Smooth muscle cell (in vitro differentiated cells): ENCODE measurements around the gene PEPD. TPM values are rescaled to one million over a fixed set of nuclear protein-coding genes. Genes with fewer than 3 reads are reported as not detected.

ENCODE experiments used
- DNase-seq: peaks from one replicate; lab custom pipeline; 2025; ENCODE audit not compliant: unreplicated experiment; lab: John Stamatoyannopoulos, UW
- H2AFZ ChIP-seq: fragments of 200-600 bp; sonication (generic); 2 replicates; pipeline ENCODE4 v1.6.0; 2016; ENCODE audit warnings: antibody characterized with exemption, low read depth, mild to moderate bottlenecking
- H3F3A ChIP-seq: fragments of 200-600 bp; sonication (generic); 2 replicates; pipeline ENCODE4 v1.6.0; 2017; ENCODE audit warnings: antibody characterized with exemption, low read depth
- H3K27ac ChIP-seq: fragments of 200-600 bp; sonication (generic); 2 replicates; pipeline ENCODE4 v1.5.1; 2016; ENCODE audit warnings: low read depth, mild to moderate bottlenecking
- H3K27me3 ChIP-seq: fragments of 200-600 bp; sonication (generic); 2 replicates; pipeline ENCODE4 v1.6.1; 2016; ENCODE audit warnings: low read depth, mild to moderate bottlenecking
- H3K36me3 ChIP-seq: fragments of 200-600 bp; sonication (generic); 2 replicates; pipeline ENCODE4 v1.5.1; 2016; ENCODE audit warnings: low read depth
- H3K4me1 ChIP-seq: fragments of 200-600 bp; sonication (generic); 2 replicates; pipeline ENCODE4 v1.5.1; 2016; ENCODE audit warnings: low read depth
- H3K4me2 ChIP-seq: fragments of 200-600 bp; sonication (generic); 2 replicates; pipeline ENCODE4 v1.6.0; 2016; ENCODE audit warnings: mild to moderate bottlenecking
- H3K4me3 ChIP-seq: fragments of 200-600 bp; sonication (generic); 2 replicates; pipeline ENCODE4 v1.5.1; 2016; ENCODE audit warnings: mild to moderate bottlenecking
- H3K79me2 ChIP-seq: fragments of 200-600 bp; sonication (generic); 2 replicates; pipeline ENCODE4 v1.6.0; 2016; ENCODE audit warnings: low read depth, mild to moderate bottlenecking
- H3K9ac ChIP-seq: fragments of 200-600 bp; sonication (generic); 2 replicates; pipeline ENCODE4 v1.6.0; 2016; ENCODE audit warnings: low read depth
- H3K9me3 ChIP-seq: fragments of 200-600 bp; sonication (generic); replicated peaks from 2 replicates; pipeline ENCODE4 v1.5.1; 2016; ENCODE audit warnings: low read depth
- H4K20me1 ChIP-seq: fragments of 200-600 bp; sonication (generic); 2 replicates; pipeline ENCODE4 v1.6.0; 2016; ENCODE audit warnings: low read depth
- CTCF ChIP-seq: fragments of 200-600 bp; sonication (generic); IDR thresholded peaks from 2 replicates; pipeline ENCODE4 v1.5.1; 2017; ENCODE audit warnings: borderline replicate concordance, mild to moderate bottlenecking, antibody characterized with exemption; ENCODE audit not compliant: insufficient read depth, poor library complexity, severe bottlenecking
- WGBS: methylation state at CpG from one replicate; pipeline ENCODE4 v1.1.7; 2016; ENCODE audit warnings: low lambda C conversion rate; 5-methylcytosine and 5-hydroxymethylcytosine counted together
- polyA plus RNA-seq: library from polyadenylated mRNA; unstranded; fragments of >200 nt; fragmentation: Nextera tagmentation; extraction: Ambion mirVana; gene quantifications from 2 replicates; pipeline ENCODE4 v1.2.1, GENCODE V29; 2016
- total RNA-seq: library from RNA; depleted of rRNA; stranded (reverse); fragments of >200 nt; gene quantifications from 2 replicates; pipeline ENCODE4 v1.2.3, GENCODE V29; 2014

Gene PEPD
- total and polyA plus RNA-seq, 2 experiments from 2014 or later: 57.2 to 70.4 TPM

DNA sequence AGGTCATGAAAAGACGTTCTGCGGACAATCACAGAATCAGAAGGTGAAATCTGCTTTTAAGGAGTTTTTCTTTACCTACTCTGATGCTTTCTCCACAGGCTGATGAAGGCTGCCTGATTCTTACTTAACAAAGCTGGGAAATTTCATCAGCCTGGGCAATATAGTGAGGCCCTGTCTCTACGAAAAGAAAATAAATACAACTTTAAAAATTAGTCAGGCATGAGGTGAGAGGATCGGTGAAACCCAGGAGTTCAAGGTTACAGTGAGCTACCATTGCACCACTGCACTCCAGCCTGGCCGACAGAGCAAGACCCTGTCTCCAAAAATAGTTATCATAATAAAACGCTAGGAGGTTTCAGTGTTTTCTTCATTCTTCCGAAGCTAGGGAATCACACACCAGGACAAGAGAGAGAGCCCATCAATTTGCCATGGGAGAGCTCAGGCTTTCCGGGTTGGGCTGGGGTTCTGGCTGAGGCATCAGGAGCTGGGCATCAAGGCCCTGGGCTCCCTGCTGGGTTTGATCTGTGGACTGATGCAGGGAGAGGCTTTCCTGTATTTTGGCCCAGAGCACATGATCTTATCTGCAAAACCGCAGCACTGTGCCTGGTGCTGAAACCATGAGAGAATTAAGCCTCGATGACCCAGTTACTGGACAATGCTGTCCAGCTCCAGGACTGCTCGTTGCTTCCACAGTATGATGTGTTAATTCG lies 173.1 kb downstream of the PEPD start:
- Histone ChIP-seq H2AFZ (no peak overlapping the region), H3K9me3 (no peaks in the 10 kb centered on the region), H3K4me3 (no peak overlapping the region)

DNA sequence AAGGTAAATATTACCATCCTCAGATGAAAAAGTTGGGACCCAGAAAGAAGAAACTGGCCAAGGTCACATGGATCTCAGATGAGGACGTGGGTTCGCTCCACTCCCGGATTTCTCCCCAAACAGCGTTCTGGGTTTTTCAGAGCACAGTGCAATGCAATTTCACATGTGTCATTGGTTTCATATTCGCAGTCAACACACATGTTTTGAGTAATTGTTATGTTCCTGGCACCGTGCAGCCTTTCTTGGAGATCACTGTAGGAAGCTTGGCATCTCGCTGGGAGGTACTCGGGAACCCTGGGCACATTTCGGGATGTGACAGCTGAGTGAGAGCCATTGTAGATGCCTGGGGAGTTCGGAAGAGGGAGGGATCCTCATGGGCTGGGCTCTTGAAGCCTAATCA lies 174.3 kb downstream of the PEPD start:
- Histone ChIP-seq H3K4me3 (no peak overlapping the region), H3K36me3 (no peaks in the 10 kb centered on the region), H3K27ac (no peak overlapping the region), H4K20me1 (no peaks in the 10 kb centered on the region), H3K4me2 (no peak overlapping the region), H3K9me3 (no peaks in the 10 kb centered on the region), H3F3A (no peaks in the 10 kb centered on the region), H3K9ac (no peak overlapping the region), H3K79me2 (no peaks in the 10 kb centered on the region), H3K27me3 (peaks cover 14% of the 10 kb centered on the region), H3K4me1 (no peaks in the 10 kb centered on the region), H2AFZ (no peak overlapping the region)
- 89% methylated on average over 10 of the region's 10 CpGs for WGBS
- DNase-seq: no peak
- no peak for TF ChIP-seq CTCF

More for the DNA sequence above, 173.1 kb downstream of the PEPD start:
- H4K20me1 ChIP-seq: no peaks in the 10 kb centered on the region
- H3K36me3 ChIP-seq: no peaks in the 10 kb centered on the region
- H3K4me2 ChIP-seq: no peak overlapping the region
- 73% methylated on average over 12 of the region's 12 CpGs for WGBS
- no peak for TF ChIP-seq CTCF
- H3K79me2 ChIP-seq: no peaks in the 10 kb centered on the region
- H3F3A ChIP-seq: no peaks in the 10 kb centered on the region
- H3K27me3 ChIP-seq: peaks cover 14% of the 10 kb centered on the region
- H3K27ac ChIP-seq: no peak overlapping the region
- H3K9ac ChIP-seq: no peak overlapping the region
- no peak for DNase-seq
- H3K4me1 ChIP-seq: no peaks in the 10 kb centered on the region

DNA sequence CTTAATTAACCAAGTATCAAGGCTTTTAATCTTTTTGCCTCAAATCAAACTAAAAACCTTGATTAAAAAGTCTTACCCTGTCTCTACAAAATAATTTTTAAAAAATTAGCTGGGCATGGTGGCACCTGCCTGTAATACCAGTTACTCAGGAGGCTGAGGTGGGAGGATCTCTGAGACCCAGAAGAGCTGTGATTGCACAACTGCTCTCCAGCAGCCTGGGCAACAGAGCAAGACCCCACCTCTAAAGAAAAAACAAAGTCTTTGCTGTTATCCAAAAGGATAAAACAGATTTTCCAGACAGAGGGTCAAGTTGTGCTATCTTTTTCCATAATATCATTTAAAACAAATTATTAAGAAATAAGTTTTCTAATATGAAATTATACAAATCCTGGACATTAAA lies 174.9 kb downstream of the PEPD start:
- Histone ChIP-seq H3K4me3 (no peak overlapping the region), H2AFZ (no peak overlapping the region), H3K27ac (no peak overlapping the region), H3K4me2 (no peak overlapping the region), H3K9me3 (no peaks in the 10 kb centered on the region), H3K36me3 (no peaks in the 10 kb centered on the region), H3K27me3 (peaks cover 14% of the 10 kb centered on the region), H4K20me1 (no peaks in the 10 kb centered on the region), H3F3A (no peaks in the 10 kb centered on the region), H3K9ac (no peak overlapping the region), H3K79me2 (no peaks in the 10 kb centered on the region), H3K4me1 (no peaks in the 10 kb centered on the region)
- no peak for TF ChIP-seq CTCF
- DNase-seq: no peak

GRCh38 chr19:33345163-33345562 lies 176.4 kb downstream of the PEPD start:
- Histone ChIP-seq H3K9me3 (no peaks in the 10 kb centered on the region), H3K36me3 (no peaks in the 10 kb centered on the region), H3K27me3 (peaks cover 25% of the 10 kb centered on the region), H3K79me2 (no peaks in the 10 kb centered on the region), H4K20me1 (no peaks in the 10 kb centered on the region), H3F3A (no peaks in the 10 kb centered on the region), H3K4me1 (no peaks in the 10 kb centered on the region), H3K4me3 (no peak overlapping the region), H2AFZ (no peak overlapping the region), H3K4me2 (no peak overlapping the region), H3K9ac (no peak overlapping the region), H3K27ac (no peak overlapping the region)
- 92% methylated on average over 6 of the region's 6 CpGs for WGBS
- no peak for TF ChIP-seq CTCF
- no peak for DNase-seq
